HG03139 (cell line): Measurements from ENCODE around the gene EFCC1.

ENCODE experiments used
- ATAC-seq: cut with Tn5 transposase; IDR thresholded peaks from one replicate; pipeline ENCODE4 v1.9.1; 2021; ENCODE audit not compliant: unreplicated experiment

EFCC1 gene

DNA sequence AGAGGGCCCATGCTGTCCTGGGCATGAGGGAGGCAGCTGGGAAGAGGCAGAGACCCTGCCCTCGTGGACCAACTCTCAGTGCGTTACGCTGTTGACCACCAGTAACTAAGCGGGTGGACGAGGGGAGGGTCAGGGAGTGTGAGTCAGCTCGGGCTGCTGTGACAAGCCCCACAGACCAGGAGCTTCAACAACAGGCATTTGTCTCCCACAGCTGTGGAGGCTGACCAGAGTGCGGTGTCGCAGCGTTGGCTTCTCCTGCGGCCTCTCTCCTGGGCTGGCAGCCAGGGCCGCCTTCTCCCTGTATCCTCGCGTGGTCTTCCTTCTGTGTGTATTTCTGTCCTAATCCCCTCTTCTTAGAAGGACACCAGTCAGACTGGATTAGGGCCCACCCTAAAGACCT lies 13.0 kb downstream of the EFCC1 start:
- no peak for ATAC-seq

DNA sequence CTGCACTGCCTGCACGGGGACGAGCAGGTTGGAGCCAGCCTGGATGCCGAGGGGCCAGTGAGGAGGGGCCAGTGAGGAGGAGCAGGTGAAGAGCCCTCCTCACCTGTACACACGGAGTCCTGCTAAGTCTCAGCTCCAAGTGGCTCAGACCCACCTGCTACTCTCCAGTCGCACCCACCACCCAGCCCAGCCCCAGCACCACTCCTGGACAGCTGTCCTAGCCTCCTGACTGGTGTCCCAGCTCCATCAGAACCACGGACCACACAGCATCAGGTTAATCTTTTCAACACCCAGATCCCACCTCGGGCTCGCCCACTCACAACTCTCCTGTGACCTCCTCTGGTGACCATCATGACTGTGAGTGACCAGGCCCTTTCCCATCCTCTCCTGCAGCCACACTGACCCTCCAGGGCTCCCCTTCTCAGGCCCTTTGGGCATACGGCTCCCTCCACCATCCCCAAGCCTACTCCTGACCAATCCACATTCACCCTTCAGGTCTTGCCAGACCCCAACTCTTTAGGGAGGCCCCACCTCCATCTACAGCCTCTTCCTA lies 13.8 kb downstream of the EFCC1 start:
- ATAC-seq: no peak

DNA sequence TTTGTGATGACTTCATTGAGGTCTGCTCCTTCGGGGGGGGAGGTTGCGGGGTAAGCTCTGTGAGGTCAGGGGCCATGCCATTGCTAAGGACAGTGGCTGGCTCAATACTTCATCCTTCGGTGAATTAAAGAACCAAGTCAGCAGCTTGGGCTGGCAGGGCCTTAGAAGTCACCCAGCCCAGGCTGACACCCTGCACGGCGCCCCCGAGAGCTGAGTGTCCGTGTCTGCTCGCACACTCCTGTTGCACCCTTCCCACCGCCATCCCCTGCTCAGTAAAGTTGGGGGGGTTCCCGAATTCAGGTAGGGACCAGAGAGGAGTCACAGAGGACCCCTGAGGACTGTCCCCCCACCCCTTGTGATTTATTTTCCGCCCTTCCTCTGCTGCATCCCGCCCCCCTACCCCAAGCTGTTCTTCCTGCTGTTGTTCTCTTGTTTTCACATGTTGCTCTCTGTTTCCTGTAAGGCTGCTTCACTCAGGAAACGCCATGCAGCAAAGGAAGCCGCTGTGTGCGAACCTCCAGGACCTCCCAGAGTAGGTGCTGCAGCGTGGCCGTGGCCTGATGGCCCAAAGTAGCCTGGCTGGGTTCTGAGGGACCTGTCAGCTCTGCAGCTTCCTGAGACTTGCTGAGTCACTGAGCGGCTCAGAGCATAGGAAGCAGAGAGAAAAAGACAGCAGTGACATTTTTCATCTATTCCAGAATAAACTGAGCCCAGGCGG lies 14.4 kb downstream of the EFCC1 start:
- no peak for ATAC-seq

DNA sequence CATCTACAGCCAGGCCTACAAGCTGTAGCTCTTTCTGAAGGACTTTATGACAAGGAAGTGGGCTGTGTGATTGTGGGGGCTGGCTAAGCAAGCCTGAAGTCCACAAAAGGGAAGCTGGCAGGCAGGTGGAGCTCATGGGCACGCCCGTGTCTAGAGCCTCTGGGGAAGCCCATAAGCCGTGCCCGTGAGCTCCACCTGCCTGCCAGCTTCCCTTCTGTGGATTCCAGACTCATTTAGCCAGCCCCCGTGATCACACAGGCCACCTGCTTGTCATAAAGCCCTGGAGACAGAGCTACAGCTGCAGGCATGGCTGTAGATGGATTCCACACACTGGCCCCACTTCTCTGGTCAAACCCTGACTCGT lies 15.2 kb downstream of the EFCC1 start:
- no peak for ATAC-seq

DNA sequence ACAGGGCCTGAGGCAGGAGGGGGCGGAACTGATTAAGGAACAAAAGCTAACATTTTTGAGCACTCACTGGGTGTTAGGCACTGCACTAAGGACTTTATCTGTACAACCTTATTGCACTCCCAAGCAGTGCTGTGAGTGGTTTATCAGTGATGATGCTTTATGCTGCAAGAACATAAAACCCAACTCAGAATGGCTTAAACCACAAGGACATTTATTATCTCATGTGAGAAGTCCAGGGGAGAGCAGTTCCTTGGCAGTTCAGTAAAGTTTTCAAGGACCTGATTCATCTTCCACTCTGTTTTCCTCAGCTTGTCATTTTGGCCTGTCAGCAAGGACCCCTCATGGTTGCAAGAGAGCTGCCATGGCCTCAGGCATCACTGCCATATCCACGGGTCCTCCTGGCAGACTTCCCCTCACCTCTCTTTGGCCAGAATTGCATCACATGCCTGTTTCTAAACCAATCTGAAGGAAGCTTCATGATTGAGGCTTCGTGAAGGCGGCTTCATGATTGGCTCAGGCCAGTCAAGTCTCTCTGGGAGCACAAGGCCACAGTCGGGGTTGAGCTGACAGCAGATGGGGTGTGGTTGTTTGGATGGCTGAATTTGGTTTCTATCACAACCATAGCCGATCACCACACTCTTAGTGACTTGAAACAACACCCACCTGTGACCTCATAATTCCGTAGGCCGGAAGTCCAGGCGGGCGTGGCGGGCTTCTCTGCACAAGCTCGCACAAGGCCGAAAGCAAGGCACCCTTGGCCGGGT lies 15.8 kb downstream of the EFCC1 start:
- no peak for ATAC-seq

DNA sequence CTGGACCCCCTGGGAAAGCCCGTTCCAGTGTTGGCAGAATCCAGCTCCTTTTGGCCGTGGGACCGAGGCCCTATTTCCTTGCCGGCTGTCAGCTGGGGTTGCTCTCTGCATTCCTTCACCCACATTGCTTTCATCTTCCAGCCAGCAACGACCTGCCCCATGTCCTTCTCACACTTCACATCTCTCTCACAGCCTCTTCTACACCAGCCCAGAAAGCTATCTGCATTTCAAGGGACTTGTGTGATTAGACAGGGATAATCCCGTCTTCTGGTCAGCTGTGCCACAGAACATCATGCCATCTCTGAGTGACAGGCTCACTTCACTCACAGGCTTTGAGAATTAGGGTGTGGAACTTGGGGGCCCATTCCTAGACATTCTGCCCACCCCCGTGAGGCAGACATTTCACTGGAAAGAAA lies 16.4 kb downstream of the EFCC1 start:
- ATAC-seq: no peak

DNA sequence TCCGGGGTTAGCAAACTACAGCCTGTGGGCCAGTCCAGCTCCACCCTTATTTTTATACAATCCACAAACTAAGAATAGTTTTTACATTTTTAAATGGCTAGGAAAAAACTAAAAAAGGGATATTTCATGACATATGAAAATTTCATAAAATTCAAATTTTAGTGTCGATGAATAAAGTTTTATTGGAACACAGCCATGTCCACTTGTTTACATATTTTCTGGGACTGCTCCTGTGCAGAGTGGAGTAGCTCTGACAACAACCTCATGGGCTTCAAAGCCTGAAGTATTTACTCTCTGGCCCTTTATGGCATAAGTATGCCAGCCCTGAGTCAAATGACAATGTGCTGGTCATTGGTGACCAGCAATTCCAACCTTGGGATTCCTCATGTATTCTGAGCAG lies 17.2 kb downstream of the EFCC1 start:
- ATAC-seq: no peak

DNA sequence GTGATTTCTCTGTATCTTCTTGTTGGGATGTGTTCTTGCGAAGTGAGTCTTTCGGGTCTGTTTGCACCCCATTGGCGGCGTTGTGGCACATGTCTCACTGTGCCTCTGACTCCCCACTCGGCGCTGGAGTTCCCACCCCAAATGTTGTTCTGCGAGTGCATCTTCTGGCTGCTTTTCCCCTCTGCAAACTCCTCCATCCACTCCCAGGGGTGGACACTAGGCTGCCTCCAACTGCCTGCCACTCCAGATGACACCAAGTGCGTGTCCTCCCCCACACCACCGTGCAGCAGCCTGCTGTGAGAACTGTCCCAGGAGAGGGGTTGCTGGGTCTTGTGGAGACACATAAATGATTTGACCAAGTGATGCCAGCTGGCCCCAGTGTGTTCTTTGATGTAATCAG lies 17.6 kb downstream of the EFCC1 start:
- no peak for ATAC-seq

DNA sequence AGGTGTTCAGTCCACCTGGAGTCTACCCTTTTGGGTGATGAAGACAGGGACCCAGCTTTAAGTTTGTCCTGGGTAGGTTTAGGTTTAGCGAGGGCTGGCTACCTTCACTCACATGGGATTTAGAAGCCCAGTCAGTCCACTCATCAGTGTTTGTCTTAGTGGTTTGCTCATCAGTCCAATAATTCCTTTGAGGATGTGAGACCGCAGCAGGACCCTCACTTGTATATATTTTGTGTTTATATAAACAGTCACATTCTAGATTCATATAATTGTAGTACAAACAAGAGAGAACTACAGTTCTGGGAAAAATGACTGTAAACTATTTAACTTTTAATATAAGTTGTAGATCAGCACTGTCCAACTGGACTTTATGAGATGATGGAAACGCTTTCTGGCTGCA lies 18.2 kb downstream of the EFCC1 start:
- ATAC-seq: no peak

DNA sequence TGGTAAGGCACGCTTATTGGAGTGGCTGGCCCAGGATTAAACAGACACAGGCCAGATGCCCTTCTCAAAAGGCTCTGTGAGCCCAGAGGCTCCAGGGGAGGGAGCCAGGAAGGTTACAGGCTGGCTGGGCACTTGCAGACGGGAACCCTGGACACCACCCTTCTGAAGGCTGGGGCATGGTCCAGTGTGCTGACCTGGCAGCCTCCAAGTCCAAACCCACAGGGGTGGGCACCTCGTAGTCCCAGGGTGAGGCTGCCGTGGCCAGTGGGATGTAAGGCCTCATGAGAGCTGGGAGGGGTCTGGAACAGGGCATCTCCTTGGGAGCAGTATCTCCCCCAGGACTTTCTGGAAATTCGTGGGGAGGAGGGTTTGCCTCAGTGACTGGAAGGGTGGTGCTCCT lies 19.6 kb downstream of the EFCC1 start:
- no peak for ATAC-seq

DNA sequence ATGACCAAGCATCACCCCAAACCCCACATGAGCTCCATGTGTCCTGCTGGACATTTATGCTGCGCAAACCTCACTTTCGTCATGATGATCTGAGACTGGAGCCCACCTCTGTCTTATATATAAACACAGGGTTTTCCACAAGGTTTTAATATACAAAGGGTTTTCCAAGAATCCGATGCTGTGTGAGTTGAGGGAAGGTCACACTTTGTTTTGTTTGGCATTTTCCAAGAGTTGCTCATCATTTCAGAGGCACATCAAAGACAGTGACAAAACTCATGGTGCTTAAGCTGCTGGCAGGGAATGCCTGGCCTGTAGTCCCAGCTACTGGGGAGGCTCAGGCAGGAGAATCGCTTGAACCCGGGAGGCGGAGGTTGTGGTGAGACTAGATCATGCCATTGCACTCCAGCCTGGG lies 20.0 kb downstream of the EFCC1 start:
- ATAC-seq: no peak

DNA sequence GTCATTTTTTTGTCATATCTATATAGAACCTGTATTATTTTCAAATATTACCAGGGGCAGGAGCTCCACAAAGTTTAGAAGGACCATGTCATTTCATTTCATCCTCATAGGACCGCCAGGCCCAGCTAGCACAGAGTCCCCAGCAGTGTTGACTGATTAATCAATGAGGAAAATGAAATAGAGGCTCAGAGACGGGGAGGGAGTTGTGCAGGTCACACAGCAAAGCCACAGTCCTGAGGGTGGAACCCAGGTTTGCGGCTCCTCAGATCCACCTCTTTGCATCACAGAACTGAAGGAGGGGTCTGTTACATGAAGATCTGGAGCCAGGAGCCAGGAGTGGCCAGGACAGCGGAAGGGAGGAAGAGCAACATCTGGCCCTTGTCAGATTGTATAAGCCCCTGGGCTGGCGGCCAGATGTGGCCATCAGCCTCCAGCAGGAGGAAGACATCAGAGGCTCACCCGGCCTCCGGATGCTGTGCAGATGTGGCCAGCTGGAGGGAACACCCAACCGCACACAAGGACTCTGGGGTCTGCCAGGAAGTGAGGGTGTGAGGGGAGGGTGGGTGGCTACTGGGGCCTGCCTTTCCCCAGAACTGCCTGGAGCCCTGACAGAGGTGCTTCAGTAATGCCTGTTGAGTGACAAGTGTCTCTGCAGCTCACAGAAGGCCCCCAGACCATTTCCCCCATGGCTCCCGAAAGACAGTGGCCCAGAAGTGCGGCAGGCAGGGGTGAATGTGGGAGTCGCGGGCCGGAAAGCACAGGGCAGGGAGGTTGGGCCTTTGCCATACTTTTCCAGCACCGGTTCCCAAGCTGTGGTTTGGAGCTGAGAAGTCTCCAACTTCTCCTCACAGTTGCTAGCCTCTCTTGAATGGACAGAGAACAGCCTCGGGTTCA lies 21.3 kb downstream of the EFCC1 start:
- ATAC-seq: no peak

DNA sequence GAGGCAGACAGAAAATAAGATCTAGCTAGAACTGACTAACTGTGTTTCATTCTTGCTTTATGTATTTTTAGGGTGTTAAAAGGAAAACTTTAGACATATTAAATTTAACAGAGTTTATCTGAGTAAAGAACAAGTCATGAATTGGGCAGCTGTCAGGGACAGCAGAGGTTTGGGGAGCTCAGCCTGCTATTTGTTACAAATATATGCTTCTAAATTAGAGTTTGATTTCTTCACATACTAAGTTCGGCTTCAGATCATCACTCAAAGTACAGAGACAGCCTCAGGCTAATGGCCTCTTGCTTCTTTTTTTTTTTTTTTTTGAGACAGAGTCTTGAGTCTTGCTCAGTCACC lies 21.9 kb downstream of the EFCC1 start:
- no peak for ATAC-seq

DNA sequence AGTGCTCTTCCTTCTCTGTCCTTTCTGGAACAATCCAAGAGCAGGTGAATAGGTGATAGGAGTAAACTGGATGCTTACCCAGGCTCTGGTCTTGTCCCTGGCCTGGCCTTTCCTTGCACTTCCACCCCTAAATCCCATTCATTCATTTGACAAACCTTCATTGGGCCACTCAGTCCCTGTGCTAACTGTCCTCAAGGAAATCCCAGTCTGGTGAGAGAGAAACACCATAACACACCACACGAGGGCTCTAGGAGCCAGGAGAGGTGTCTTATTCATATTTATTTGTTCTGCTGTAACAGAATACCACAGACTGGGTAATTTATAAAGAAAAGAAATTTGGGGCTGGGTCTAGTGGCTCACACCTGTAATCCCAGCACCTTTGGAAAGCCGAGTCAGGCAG lies 22.8 kb downstream of the EFCC1 start:
- ATAC-seq: no peak

DNA sequence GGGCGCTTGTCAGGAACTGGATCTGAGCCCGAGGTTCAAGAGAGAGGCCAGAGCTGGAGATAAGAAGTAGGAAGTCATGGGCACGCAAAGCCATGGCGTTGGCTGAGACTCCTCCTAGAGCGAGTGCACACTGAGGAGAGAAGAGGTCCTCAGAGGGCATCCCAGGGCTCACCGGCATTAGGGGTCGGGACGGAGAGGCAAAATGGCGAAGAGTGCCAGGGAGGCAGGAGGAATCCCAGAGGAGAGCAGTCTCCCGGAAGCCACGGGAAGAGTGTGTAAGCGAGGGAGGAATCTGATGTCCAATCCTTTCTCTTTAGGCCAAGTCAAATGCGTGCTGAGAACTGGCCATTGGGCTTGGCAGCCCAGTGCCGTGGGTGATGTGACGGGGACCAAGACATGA lies 24.0 kb downstream of the EFCC1 start:
- no peak for ATAC-seq

DNA sequence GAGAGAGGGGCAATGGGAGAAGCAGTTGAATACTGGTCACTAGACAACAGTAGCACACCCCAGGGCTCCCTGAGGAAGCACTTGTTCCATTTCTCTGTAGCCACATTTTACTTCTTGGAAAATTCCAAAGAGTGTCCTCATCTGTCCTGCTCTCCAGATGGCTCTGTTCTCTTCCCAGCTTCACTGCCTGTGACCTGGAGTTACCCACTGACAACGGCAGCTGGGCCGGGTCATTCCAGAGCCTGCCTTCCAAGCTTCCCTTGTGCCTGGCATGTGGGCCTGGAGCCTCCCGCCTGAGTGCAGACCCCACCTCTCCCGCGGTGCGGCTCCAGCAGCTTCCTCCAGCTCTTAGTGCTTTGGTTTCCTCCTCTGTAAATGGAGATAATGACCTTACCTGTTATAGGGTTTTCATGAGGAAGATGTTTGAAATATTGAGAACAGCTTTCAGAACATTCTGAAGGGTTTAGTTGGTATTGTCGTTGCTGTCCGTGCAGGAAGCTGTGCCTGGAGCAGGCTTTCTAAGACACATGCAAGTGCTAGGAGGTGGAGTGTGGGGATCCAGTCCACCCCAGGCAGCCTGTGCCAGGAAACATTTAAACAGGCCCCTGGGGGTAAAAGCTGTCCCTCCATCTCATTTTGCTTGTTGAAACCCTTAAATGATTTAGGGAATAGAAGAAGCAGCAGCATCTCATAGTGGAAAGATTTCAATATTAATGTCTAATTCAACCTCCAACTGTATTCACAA lies 24.8 kb downstream of the EFCC1 start:
- ATAC-seq: no peak

DNA sequence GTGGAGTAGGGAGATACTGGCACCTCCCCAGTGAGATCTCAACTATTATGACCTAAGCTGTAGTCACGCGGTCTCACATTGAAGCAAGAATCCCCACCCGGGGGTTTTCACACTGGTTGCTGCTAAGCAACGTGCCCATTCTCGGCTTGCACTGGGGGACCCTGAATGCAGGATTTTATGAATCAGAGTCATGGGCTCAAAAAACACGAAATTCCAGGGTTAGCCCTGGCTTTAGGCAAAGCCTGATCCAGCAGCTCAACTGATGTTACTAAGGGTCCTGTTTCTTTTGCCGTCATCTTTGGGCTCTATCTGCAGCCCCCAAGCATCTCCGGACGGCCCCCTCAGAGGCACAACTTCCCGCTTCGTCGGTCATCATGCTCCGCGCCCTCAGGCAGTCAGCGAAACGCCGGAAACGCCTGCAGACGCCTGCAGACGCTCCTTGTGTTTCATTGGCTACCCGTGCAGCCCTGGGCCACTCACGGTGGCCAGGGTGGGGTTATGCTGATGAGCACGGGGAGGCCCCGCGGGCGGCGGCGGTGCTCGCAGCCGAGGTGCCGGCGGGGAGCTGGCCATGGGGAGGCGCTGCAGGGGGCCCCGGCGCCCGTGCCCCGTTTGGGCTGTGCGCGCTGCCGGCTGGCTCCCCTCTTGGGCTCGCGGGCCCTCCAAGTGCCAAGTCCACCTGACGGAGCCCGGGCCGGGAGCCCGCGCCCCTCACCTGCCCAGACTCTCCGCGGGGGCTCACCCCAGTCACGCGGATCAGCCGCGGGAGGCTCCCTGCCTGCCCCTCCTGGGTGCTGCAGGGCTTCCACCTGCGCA lies 25.8 kb downstream of the EFCC1 start:
- ATAC-seq: peak; percentile 97

DNA sequence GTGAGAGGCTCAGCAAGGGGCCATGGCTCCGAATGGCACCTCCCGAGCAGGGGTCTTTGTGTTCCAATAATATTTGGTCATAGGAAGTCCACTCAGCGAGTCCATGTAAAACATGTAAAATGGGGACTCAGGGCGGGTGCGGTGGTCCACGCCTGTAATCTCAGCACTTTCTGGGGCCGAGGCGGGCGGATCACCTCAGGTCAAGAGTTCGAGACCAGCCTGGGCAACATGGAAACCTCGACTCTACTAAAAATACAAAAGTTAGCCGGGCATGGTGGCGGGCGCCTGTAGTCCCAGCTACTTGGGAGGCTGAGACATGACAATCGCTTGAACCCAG lies 26.4 kb downstream of the EFCC1 start:
- no peak for ATAC-seq

DNA sequence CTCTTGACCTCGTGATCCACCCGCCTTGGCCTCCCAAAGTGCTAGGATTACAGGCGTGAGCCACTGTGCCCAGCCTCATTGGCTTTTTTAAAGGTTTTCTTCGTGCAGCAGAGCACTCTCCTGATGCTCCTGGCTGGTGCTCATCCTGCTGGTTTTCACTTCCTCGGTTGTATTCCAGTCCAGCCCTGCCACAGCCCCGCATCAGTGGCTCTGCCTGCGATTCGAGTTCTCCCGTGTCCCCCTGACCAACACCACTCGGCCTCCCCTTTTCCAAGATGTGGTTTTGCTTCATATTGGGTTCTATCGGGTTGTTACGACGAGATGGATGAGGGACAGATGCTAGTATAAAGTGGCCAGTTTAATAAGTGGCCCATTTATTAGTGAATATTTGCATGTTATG lies 27.8 kb downstream of the EFCC1 start:
- no peak for ATAC-seq

DNA sequence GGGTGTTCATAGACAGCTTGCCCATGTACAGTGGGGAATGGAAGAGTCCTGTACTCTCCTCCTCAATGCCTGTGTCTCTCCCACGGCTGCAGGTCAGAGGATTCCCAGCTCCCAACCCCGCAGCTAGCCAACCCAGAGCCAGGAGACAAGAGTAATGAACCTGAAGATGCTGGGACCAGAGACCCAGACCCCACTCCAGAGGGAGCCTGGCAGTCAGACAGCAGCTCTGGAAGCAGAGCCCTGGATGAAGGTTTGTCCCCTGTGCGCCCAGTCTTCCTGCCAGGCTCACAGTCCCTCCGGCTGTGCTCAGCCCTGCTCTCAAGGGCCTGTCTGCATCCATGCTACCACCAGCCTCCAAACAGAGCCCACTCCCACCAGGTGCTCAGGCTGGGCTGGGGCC lies 29.5 kb downstream of the EFCC1 start:
- ATAC-seq: no peak
